NCI-H2107 treated with DMSO at 0.1 percent for 48 hours (cell line): ENCODE results near the gene SPG11.

ENCODE experiments used
- DNase-seq: peaks from one replicate; lab custom pipeline; 2025; ENCODE audit not compliant: unreplicated experiment; lab: John Stamatoyannopoulos, UW

Gene SPG11

GRCh38 chr15:44682809-44683682, 19.6 kb upstream of the SPG11 start:
- DNase-seq = peak; percentile 45

- no peak for DNase-seq
Measured at GRCh38 chr15:44682211-44682610, 18.7 kb upstream of the SPG11 start.

GRCh38 chr15:44676676-44677075, 13.2 kb upstream of the SPG11 start:
- DNase-seq = no peak

- no peak for DNase-seq
Measured at GRCh38 chr15:44675911-44676310, 12.4 kb upstream of the SPG11 start.

GRCh38 chr15:44673639-44674038, 10.2 kb upstream of the SPG11 start:
- DNase-seq = no peak

GRCh38 chr15:44670087-44670950, 6.9 kb upstream of the SPG11 start:
- no peak for DNase-seq

- DNase-seq = no peak
Measured at GRCh38 chr15:44668921-44669320, 5.5 kb upstream of the SPG11 start.

GRCh38 chr15:44667039-44667360, 3.5 kb upstream of the SPG11 start:
- DNase-seq = no peak

- no peak for DNase-seq
Measured at GRCh38 chr15:44666210-44667038, 3.0 kb upstream of the SPG11 start.

- DNase-seq = no peak
Measured at GRCh38 chr15:44662478-44663409, 718 bp downstream of the SPG11 start.

- no peak for DNase-seq
Measured at GRCh38 chr15:44661576-44661975, 1.9 kb downstream of the SPG11 start.

- no peak for DNase-seq
Measured at GRCh38 chr15:44659056-44659455, 4.4 kb downstream of the SPG11 start.

- DNase-seq = no peak
Measured at GRCh38 chr15:44657378-44657777, 6.1 kb downstream of the SPG11 start.

- no peak for DNase-seq
Measured at GRCh38 chr15:44656913-44657312, 6.5 kb downstream of the SPG11 start.

GRCh38 chr15:44656298-44656697, 7.2 kb downstream of the SPG11 start:
- DNase-seq = no peak

- DNase-seq = no peak
Measured at GRCh38 chr15:44654858-44655257, 8.6 kb downstream of the SPG11 start.

GRCh38 chr15:44647637-44648036, 15.8 kb downstream of the SPG11 start:
- DNase-seq = no peak

- no peak for DNase-seq
Measured at GRCh38 chr15:44647036-44647435, 16.4 kb downstream of the SPG11 start.

- no peak for DNase-seq
Measured at GRCh38 chr15:44646460-44646859, 17.0 kb downstream of the SPG11 start.

GRCh38 chr15:44641651-44642050, 21.8 kb downstream of the SPG11 start:
- DNase-seq = no peak
